Naive thymus-derived CD4-positive, alpha-beta T cell (primary cell): Measurements from ENCODE around the gene RPP25L. TPM values are rescaled to one million over a fixed set of nuclear protein-coding genes. Genes with fewer than 3 reads are reported as not detected.
A peak's percentile ranks its signal among the peaks of the same experiment; 100 is the strongest.

Experiments used
- ATAC-seq: fragments of 150-1000 bp; cut with Tn5 transposase; 2 replicates; pipeline ENCODE4 v1.10.0; 2021; ENCODE audit warnings: mild to moderate bottlenecking, moderate library complexity
- CTCF ChIA-PET: fragments of 350-600 bp; sonication (Branson Sonifier 250); formaldehyde crosslinking; loops from one replicate; lab custom pipeline; 2021; ENCODE audit warnings: antibody characterized with exemption; lab: Charles Lee
- POLR2A ChIA-PET: fragments of 350-600 bp; sonication (Branson Sonifier 250); formaldehyde crosslinking; loops from one replicate; lab custom pipeline; 2021; ENCODE audit warnings: antibody characterized with exemption, inconsistent platforms; lab: Charles Lee
- DNase-seq, 9 donors: peaks; one replicate each; pipeline versions ENCODE4 v3.0.0 to v3.0.0-alpha.2; 2020 to 2022; ENCODE audit warnings: mixed read lengths in 1 of 9
- H3K27ac ChIP-seq: one replicate; pipeline ENCODE4 v1.7.0; 2013; ENCODE audit warnings: mild to moderate bottlenecking, low read depth, low read length, moderate library complexity
- H3K27me3 ChIP-seq, 2 donors: one replicate each; pipeline ENCODE4 v1.7.0; 2013; ENCODE audit warnings: low read length in 2 of 2, mild to moderate bottlenecking in 2 of 2, moderate library complexity in 2 of 2; ENCODE audit not compliant: control insufficient read depth in 2 of 2, insufficient read depth in 2 of 2
- H3K36me3 ChIP-seq, 3 experiments: 1 replicate in 2 of 3; 2 replicates in 1 of 3; pipeline ENCODE4 v1.7.0; 2013; ENCODE audit warnings: low read length in 3 of 3, mild to moderate bottlenecking in 3 of 3, moderate library complexity in 1 of 3; ENCODE audit not compliant: insufficient read depth in 3 of 3, control insufficient read depth in 2 of 3
- H3K4me1 ChIP-seq, 2 donors: one replicate each; pipeline ENCODE4 v1.7.0; 2013; ENCODE audit warnings: low read length in 2 of 2, mild to moderate bottlenecking in 2 of 2, moderate library complexity in 1 of 2; ENCODE audit not compliant: control insufficient read depth in 2 of 2, insufficient read depth in 2 of 2
- H3K4me3 ChIP-seq: 2 replicates; pipeline ENCODE4 v1.7.0; 2013; ENCODE audit warnings: mild to moderate bottlenecking, low read length
- H3K9me3 ChIP-seq, 3 experiments: 1 replicate in 2 of 3; 2 replicates in 1 of 3; pipeline ENCODE4 v1.7.0; 2013; ENCODE audit warnings: low read length in 3 of 3; ENCODE audit not compliant: control insufficient read depth in 2 of 3
- H3K27ac Mint-ChIP-seq, 9 donors: one replicate each; pipeline ENCODE4 v1.8.0; 2020 to 2022; ENCODE audit warnings: mixed read lengths in 9 of 9, mild to moderate bottlenecking in 8 of 9, moderate library complexity in 5 of 9, inconsistent platforms in 2 of 9
- H3K27me3 Mint-ChIP-seq, 5 donors: one replicate each; pipeline ENCODE4 v1.8.0; 2021 to 2022; ENCODE audit warnings: mixed read lengths in 5 of 5, mild to moderate bottlenecking in 1 of 5
- H3K36me3 Mint-ChIP-seq, 5 donors: one replicate each; pipeline ENCODE4 v1.8.0; 2020 to 2022; ENCODE audit warnings: mixed read lengths in 5 of 5, mild to moderate bottlenecking in 3 of 5, inconsistent platforms in 1 of 5
- H3K4me1 Mint-ChIP-seq, 7 donors: one replicate each; pipeline ENCODE4 v1.8.0; 2020 to 2022; ENCODE audit warnings: mixed read lengths in 7 of 7, mild to moderate bottlenecking in 3 of 7, inconsistent platforms in 1 of 7
- H3K4me3 Mint-ChIP-seq, 10 donors: one replicate each; pipeline ENCODE4 v1.8.0; 2020 to 2022; ENCODE audit warnings: mild to moderate bottlenecking in 10 of 10, mixed read lengths in 10 of 10, moderate library complexity in 6 of 10, inconsistent platforms in 2 of 10
- H3K9me3 Mint-ChIP-seq, 11 donors: one replicate each; pipeline ENCODE4 v1.8.0; 2020 to 2022; ENCODE audit warnings: mixed read lengths in 11 of 11, mild to moderate bottlenecking in 4 of 11, inconsistent platforms in 1 of 11, moderate library complexity in 1 of 11
- intact Hi-C, 2 donors: fragments of 100-400 bp; cut with micrococcal nuclease; formaldehyde crosslinking; loops; one replicate each; pipeline ENCODE4 v1.15.1; 2023
- polyA plus RNA-seq, 2 donors: library from polyadenylated mRNA; unstranded; fragments of 300-500 nt; fragmentation: Illumina TruSeq; gene quantifications; one replicate each; pipeline ENCODE4 v1.2.3, GENCODE V29; 2021
- total RNA-seq, 6 experiments: library from RNA in 5 of 6; stranded (reverse) in 5 of 6; gene quantifications; 1 replicate in 5 of 6; 2 replicates in 1 of 6; pipeline ENCODE4 v1.2.3 and lab custom pipeline; 2021 to 2026

Gene RPP25L
- total and polyA plus RNA-seq, 7 experiments from 2014 or later, result 8.8 to 58.2 (median 26.7) TPM

- peaks cover 4 to 17% of the 10 kb centered on the region in 2 donors for H3K27me3 ChIP-seq
- Mint-ChIP-seq H3K36me3 (peaks cover 0 to 5% (median 0%) of the 10 kb centered on the region in 5 donors), H3K9me3 (peaks cover 0 to 2% (median 0%) of the 10 kb centered on the region in 11 donors), H3K27ac (peak overlapping the region in 1 of 9 donors; percentile 8), H3K4me1 (peaks cover 10 to 31% (median 28%) of the 10 kb centered on the region in 7 donors), H3K4me3 (peak overlapping the region in 9 of 10 donors; percentile 28 to 91 (median 59)), H3K27me3 (peaks cover 41 to 69% (median 54%) of the 10 kb centered on the region in 5 donors)
- intact Hi-C loops, result loop anchor here (5.0 to 10.0 kb wide), 4 partner anchors 39 to 261 kb away; partner anchors contain the start of genes DNAI1 (in 1 of the 2) and FAM219A (in 1 of the 2)
- no peaks in the 10 kb centered on the region for H3K9me3 ChIP-seq
- H3K4me1 ChIP-seq, result peaks cover 0 to 13% of the 10 kb centered on the region in 2 donors
- H3K27ac ChIP-seq, result no peak overlapping the region
- ChIA-PET POLR2A (no interaction called here), CTCF (interaction anchor here (1.1 to 3.3 kb wide), 4 partner anchors 10 to 189 kb away, joined by 4 to 17 read pairs (median 9); no protein-coding TSS in a partner anchor)
- ATAC-seq (peak; percentile 43), DNase-seq (no peak)
- H3K36me3 ChIP-seq, result no peaks in the 10 kb centered on the region
- H3K4me3 ChIP-seq, result no peak overlapping the region
These were observed 18.8 kb downstream of the RPP25L start for GRCh38 chr9:34592895-34593601.

- peaks cover 4 to 17% of the 10 kb centered on the region in 2 donors for H3K27me3 ChIP-seq
- no peaks in the 10 kb centered on the region for H3K36me3 ChIP-seq
- POLR2A ChIA-PET, result no interaction called here
- DNase-seq, result no peak
- peaks cover 48 to 74% (median 60%) of the 10 kb centered on the region in 5 donors for H3K27me3 Mint-ChIP-seq
- peak; percentile 2 for ATAC-seq
- H3K4me1 ChIP-seq, result peaks cover 0 to 13% of the 10 kb centered on the region in 2 donors
- intact Hi-C loops, result loop anchor here (1.0 to 10.0 kb wide), 10 partner anchors 21 to 260 kb away; partner anchors contain the start of genes DNAI1 (in 1 of the 2), FAM219A (in 1 of the 2) and RPP25L (in 1 of the 2)
- CTCF ChIA-PET, result interaction anchor here (0.6 to 3.3 kb wide), 13 partner anchors 10 to 260 kb away, joined by 3 to 17 read pairs (median 4); partner anchors contain the start of gene SIGMAR1
- H3K4me3 ChIP-seq, result no peak overlapping the region
- H3K4me1 Mint-ChIP-seq, result peaks cover 10 to 31% (median 28%) of the 10 kb centered on the region in 7 donors
- peak overlapping the region in 2 of 9 donors; percentile 8 to 55 for H3K27ac Mint-ChIP-seq
- H3K9me3 Mint-ChIP-seq, result peaks cover 0 to 2% (median 0%) of the 10 kb centered on the region in 11 donors
- peak overlapping the region; percentile 28 to 91 (median 81) for H3K4me3 Mint-ChIP-seq
- no peak overlapping the region for H3K27ac ChIP-seq
- peaks cover 0 to 5% (median 0%) of the 10 kb centered on the region in 5 donors for H3K36me3 Mint-ChIP-seq
- no peaks in the 10 kb centered on the region for H3K9me3 ChIP-seq
These were observed 19.7 kb downstream of the RPP25L start for GRCh38 chr9:34591917-34592866.

GRCh38 chr9:34591248-34591916 is 20.5 kb downstream of the RPP25L start:
- ATAC-seq (peak; percentile 85), DNase-seq (peak; percentile 48 to 85 (median 70))
- CTCF ChIA-PET, result interaction anchor here (0.7 to 3.3 kb wide), 11 partner anchors 12 to 259 kb away, joined by 3 to 17 read pairs (median 4); partner anchors contain the start of gene SIGMAR1
- H3K27me3 Mint-ChIP-seq, result peaks cover 55 to 78% (median 66%) of the 10 kb centered on the region in 5 donors
- no peak overlapping the region for H3K27ac Mint-ChIP-seq
- peaks cover 10 to 31% (median 28%) of the 10 kb centered on the region in 7 donors for H3K4me1 Mint-ChIP-seq
- intact Hi-C loops, result loop anchor here (1.0 to 10.0 kb wide), 10 partner anchors 21 to 259 kb away; partner anchors contain the start of genes DNAI1 (in 1 of the 2), FAM219A (in 1 of the 2) and RPP25L (in 1 of the 2)
- Histone ChIP-seq H3K4me1 (peaks cover 0 to 13% of the 10 kb centered on the region in 2 donors), H3K27ac (no peak overlapping the region), H3K36me3 (no peaks in the 10 kb centered on the region), H3K4me3 (peak overlapping the region; percentile 71), H3K27me3 (peaks cover 4 to 17% of the 10 kb centered on the region in 2 donors), H3K9me3 (no peaks in the 10 kb centered on the region)
- H3K36me3 Mint-ChIP-seq, result peaks cover 0 to 5% (median 0%) of the 10 kb centered on the region in 5 donors
- peak overlapping the region; percentile 28 to 91 (median 81) for H3K4me3 Mint-ChIP-seq
- H3K9me3 Mint-ChIP-seq, result peaks cover 0 to 2% (median 0%) of the 10 kb centered on the region in 11 donors
- POLR2A ChIA-PET, result no interaction called here

- Histone ChIP-seq H3K4me1 (peaks cover 0 to 13% of the 10 kb centered on the region in 2 donors), H3K36me3 (no peaks in the 10 kb centered on the region), H3K27ac (no peak overlapping the region), H3K27me3 (peaks cover 4 to 17% of the 10 kb centered on the region in 2 donors), H3K4me3 (peak overlapping the region; percentile 71), H3K9me3 (no peaks in the 10 kb centered on the region)
- peaks cover 58 to 81% (median 68%) of the 10 kb centered on the region in 5 donors for H3K27me3 Mint-ChIP-seq
- no peak overlapping the region for H3K27ac Mint-ChIP-seq
- H3K4me3 Mint-ChIP-seq, result peak overlapping the region; percentile 28 to 91 (median 81)
- CTCF ChIA-PET, result interaction anchor here (0.7 to 3.3 kb wide), 7 partner anchors 12 to 187 kb away, joined by 3 to 17 read pairs (median 5); partner anchors contain the start of gene SIGMAR1
- ATAC-seq (no peak), DNase-seq (no peak)
- intact Hi-C loops, result loop anchor here (1.0 to 10.0 kb wide), 10 partner anchors 22 to 258 kb away; partner anchors contain the start of genes DNAI1 (in 1 of the 2), FAM219A (in 1 of the 2) and RPP25L (in 1 of the 2)
- H3K9me3 Mint-ChIP-seq, result peaks cover 0 to 2% (median 0%) of the 10 kb centered on the region in 11 donors
- peaks cover 0 to 5% (median 0%) of the 10 kb centered on the region in 5 donors for H3K36me3 Mint-ChIP-seq
- peaks cover 10 to 31% (median 28%) of the 10 kb centered on the region in 7 donors for H3K4me1 Mint-ChIP-seq
- POLR2A ChIA-PET, result no interaction called here
These were observed 21.3 kb downstream of the RPP25L start for GRCh38 chr9:34590381-34591247.
